Suppressor macrophage (primary cell): ENCODE data around the gene SDK1.

Experiments
- DNase-seq, 4 experiments: peaks; one replicate each; pipeline ENCODE4 v3.0.0-alpha.2; 2020 to 2022

The SDK1 gene

GRCh38 chr7:3807824-3808223, 506.8 kb downstream of the SDK1 start:
- DNase-seq, result no peak

DNA sequence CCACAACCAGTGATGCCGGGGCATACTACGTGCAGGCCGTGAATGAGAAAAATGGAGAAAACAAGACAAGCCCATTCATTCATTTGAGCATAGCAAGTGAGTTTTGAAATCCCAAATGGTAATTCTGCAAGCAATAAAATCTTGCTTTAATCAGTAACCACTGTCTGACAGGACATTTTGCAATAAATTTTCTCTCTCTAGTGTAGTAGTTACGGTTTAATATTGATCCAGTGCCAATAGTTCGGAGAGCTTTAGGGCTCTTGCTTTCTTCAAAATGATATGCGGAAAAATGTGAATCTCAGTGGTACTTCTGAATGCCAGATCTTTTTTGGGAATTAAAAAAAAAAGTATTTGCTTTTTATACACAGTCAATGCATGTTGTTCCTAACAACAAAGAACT, 520.4 kb downstream of the SDK1 start:
- no peak for DNase-seq

DNA sequence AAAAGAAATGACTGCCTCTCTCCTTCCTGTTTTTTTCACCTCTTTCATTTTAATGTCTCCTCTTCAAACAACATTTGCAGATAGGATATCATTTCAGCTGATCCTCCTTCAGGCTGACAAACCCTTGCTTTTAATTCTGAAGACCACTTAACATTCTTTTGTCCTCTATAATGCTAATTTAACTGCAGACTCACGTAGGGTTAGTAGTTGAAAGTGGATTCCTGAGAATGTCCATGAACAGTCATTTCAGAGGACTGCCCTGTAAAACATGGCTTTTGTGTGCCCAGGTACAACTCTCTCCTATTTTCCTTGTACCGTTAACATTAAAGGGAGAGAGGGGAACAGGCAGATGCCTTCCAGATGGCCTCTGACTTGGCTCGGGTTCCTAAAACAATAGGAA, 524.4 kb downstream of the SDK1 start:
- DNase-seq, result no peak

- no peak for DNase-seq
Observed at GRCh38 chr7:3832199-3832598, 531.1 kb downstream of the SDK1 start.

- no peak for DNase-seq
Observed at GRCh38 chr7:3835109-3835508, 534.1 kb downstream of the SDK1 start.

GRCh38 chr7:3836855-3837254, 535.8 kb downstream of the SDK1 start:
- no peak for DNase-seq

DNA sequence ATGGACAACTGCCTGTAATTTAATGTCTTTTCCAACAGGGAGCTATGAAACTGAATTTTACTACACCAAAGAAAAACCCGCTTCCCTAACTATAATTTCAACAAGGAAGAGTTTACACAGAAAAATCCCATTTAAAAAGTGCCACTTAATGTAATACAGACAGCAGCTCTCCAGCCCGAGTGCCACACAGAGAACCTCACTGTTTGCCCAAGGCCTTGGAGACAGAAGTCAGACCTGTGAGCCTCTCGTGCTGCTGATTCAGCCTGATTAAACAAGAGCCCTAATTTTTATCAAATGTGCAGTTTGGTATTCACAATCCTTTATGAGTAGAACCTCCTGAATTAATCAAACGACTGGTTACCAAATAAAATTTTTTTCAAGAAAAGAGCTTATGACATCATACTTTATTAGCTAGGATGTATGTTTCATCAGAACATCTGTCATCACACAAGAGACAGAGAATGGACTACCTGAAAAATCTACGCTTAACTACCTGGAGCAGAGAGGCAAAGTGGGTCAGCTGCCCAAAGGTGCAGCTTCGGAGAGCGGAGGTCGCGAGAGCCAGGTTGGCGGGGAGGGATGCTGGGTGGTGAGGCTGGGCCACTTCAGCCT, 543.6 kb downstream of the SDK1 start:
- no peak for DNase-seq

GRCh38 chr7:3846738-3847137, 545.7 kb downstream of the SDK1 start:
- no peak for DNase-seq

- no peak for DNase-seq
Observed at GRCh38 chr7:3847336-3847735, 546.3 kb downstream of the SDK1 start.

- no peak for DNase-seq
Observed at GRCh38 chr7:3859431-3859830, 558.4 kb downstream of the SDK1 start.

GRCh38 chr7:3860932-3861331, 559.9 kb downstream of the SDK1 start:
- no peak for DNase-seq

GRCh38 chr7:3861386-3861785, 560.3 kb downstream of the SDK1 start:
- no peak for DNase-seq

DNA sequence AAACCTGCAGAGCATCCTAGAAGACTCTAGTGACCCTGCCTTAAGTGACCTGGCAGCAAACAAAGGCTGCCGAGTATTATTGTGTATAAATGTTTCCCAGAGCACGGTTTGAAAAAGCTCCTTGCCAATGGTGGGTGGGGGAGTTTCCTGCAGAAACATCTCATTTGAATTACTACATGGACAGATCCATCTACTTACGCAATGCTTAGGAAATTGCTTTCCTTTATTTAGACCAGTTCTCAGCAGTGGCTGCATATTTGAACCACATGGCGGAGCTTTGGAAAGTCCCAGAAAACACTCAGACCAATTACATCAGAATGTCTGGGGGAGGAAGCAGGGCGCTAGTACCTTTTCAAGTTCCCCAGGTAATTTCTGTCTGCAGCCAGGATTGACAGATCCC, 560.9 kb downstream of the SDK1 start:
- peak; percentile 1 to 22 (median 10) for DNase-seq

DNA sequence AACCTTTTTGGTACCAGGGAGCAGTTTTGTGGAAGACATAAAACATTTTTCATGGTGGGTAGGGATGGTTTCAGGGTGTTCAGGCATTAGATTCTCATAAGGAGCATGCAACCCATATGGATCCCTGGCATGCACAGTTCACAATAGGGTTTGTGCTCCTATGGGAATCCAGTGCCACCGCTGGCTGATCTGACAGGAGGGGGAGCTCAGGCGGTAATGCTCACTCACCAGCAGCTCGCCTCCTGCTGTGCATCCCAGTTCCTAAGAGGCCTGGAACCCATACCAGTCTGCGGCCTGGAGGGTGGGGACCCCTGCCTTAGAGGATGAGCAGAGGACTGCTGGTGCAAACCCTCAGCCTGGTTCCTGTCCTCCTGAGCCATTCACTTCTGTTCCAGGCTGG, 561.7 kb downstream of the SDK1 start:
- no peak for DNase-seq

GRCh38 chr7:3866277-3866676, 565.2 kb downstream of the SDK1 start:
- no peak for DNase-seq

- DNase-seq, result no peak
Observed at GRCh38 chr7:3867863-3868262, 566.8 kb downstream of the SDK1 start.

DNA sequence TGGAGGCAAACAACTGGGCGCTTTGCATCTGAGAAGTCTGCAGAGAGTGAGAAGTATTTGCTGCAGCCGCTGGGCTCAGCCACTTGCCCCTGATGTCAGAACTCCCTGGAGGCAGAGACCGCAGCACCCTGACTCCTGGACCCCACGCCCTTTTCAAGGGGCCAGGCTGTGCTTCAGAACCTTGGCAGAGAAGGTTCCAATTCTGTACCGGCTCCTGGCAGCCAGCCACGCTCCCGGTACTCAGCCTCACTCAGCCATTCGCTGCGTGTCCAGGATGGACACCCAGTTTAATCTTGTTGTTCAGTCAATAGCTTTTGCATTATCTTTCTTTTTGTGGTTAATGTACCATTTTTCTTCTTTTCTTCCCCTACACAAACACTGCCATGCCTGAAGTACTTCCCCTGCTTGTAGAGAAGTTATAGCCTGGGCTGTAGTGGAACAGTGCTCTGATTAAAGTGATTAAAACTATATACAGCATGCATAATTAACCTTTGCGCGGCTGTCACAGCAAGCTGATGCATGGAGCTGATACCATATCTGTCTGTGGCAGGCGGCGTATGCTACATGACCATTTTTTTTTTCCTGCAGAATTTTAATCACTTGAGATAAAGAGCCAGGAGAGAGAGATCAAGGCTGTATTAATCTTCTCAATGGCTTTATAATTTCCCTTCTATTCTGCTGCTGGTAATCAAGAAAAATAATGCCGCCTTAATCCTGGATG, 578.5 kb downstream of the SDK1 start:
- DNase-seq, result no peak

DNA sequence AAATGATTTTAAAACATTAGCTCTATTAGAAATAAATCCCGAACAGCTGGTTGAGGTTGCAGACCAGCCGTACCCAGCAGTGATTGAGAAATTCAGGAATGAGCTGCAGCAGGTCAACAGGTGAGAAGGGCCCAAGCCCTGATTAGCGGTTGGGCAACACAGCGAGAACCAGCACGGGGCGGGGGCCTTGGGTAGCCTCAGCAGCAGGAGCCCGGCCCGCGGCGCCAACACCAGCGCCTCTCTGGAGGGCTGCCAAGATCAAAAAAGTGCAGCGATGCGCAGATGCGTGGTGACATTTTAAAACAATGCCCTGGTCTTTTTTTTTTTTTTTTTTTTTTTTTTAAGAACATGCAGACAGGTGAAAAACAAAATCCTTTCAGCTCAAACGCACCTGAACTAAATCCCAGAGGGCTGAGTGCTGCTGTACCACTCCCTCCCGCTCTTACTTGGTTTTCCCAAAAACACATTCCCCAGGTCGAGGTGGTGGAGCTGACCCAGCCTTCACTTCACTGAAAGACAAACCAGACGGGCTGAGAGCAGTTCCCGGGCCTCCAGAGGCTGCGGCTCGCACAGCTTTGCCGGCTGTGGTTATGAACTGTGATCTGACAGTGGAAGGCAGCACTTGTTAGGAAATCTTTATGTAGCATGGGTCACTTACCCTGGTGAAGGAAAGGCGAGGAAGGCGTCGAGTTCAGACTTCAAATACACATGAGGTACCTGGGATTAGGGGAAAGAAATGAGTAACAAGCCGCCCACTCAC, 579.4 kb downstream of the SDK1 start:
- no peak for DNase-seq

DNA sequence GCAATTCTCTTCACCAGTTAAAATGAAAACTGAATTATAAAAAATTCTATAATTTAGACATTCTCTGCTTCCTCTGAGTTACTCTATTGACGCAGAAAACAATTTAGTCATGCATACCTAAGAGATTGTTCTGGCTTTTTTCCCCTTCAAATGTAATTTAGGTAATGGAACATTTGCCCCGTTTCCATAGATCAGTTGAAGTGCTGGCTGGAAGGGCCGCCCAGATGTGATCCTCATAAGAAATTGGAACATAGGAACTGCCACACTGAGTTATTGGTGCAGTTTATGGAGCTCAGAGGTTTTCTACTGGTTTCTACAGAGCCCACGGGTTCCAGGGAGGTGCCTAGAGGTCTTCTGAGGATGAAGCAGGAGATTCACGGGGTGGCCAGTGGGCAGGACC, 581.7 kb downstream of the SDK1 start:
- DNase-seq, result no peak

DNA sequence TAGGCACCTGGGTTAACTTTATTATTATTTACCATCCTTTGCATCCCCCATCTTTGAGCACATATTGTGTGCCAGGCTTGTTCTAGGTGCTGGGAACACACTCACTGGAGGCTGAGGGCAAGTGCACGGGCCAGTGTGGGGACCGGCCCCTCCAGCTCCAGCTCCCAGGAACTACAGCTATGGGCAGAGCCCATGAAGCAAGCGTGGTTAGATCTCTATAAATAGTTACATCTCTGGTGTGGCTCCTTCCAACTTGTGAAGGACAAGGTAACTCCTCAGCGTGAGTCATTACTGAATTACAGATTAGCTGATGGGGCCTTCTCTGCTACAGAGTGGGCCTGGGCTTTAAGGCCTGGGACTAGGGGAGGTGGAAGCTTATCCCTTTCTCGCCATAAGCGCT, 583.5 kb downstream of the SDK1 start:
- no peak for DNase-seq

- DNase-seq, result no peak
Observed at GRCh38 chr7:3887096-3887690, 586.1 kb downstream of the SDK1 start.

GRCh38 chr7:3888096-3888495, 587.0 kb downstream of the SDK1 start:
- DNase-seq, result no peak

DNA sequence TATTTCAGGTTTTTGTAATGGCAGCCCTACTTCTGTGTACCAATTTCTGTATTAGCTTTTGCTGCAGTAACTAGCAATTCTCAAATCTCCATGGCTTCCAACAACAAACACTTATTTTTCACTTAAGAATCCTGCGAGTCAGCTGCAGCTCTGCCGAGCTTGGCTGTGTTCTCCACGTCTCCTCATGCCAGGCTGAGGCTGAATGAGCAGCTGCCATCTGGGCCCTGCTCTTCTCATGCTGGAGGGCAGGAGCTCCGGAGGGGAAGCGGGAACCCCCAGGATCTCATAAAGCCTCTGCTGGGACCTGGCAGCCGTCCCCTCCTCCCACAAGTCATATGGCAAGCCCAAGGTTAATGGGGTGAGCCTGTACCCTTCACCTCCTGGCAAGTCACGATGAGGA, 591.1 kb downstream of the SDK1 start:
- DNase-seq, result no peak

GRCh38 chr7:3892686-3893085, 591.6 kb downstream of the SDK1 start:
- peak in 3 of 4 experiments; percentile 28 to 63 (median 39) for DNase-seq
